ENCODE data around the gene HARBI1.

The HARBI1 gene

DNA sequence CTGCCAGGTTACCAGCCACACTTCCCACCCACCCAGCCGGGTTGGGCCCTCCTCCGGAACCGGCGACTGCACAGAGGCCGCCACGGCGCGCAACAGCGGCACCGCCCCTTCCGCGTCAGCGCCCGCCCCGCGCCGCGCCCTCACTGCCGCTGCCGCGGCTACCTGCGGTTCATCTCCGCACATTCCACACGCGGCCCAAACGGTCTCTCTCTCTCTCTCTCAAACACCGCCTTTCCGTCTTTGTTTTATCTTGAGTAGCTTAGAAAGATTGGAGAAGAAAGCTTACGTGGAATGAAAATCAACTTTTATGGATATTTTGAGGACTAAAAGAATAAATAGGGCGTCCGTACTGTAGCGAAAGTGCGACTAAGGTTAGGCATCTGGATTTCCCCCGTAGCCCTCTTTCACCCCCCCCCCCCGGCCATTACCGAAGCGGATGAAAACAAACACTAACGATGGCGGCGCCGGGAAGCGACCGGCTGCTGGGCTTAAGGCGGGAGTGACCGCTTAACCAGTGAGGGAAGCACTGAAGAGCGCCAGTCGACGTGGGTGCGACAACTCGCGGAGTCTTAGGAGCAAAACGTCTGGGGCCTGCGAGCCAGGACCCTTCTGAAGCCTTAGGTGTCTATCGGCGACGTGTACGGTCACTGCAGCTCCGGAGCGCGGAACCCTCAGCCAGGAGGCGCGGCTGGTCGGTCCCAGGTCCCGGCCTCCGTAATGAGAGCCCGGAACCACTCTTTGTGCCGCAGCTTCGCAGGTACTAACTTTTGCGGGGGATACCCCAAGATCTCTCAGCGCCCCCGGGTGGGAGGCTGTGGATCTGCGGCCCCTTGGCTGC is at the start of gene HARBI1, which contains the start of gene ATG13:
Gene HARBI1, minus strand, starts transcription at position 94 of the 838 bp plus-strand sequence. CDS start 990 bp downstream, outside the sequence.
Gene ATG13, plus strand, starts transcription at position 420 of the 838 bp plus-strand sequence. CDS start 26,739 bp downstream, outside the sequence.
- DNase-seq: peak; percentile 97

- no peak for DNase-seq
Observed at GRCh38 chr11:46666516-46666915, 49.5 kb upstream of the HARBI1 start.

GRCh38 chr11:46665356-46665755 is 48.3 kb upstream of the HARBI1 start:
- no peak for DNase-seq

DNA sequence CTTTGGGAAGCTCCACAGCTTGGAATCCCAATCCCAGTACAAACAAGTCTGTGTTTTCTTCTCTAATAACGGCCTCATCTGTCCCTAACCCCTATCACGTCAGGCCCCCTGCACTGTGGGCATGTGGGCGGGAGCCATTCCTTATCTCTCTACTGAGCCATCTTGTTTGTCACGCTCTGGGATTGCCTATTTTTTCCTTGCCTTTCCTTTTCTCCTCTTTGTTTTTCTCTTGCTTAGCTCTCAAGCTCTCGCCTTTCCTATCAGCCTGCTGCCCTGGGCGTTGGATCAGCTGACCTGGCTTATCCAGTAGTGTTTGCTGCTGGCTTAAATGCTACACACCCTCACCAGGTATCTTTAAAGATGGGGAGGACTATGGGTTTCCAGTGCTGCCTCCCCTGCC is 47.6 kb upstream of the HARBI1 start:
- no peak for DNase-seq

DNA sequence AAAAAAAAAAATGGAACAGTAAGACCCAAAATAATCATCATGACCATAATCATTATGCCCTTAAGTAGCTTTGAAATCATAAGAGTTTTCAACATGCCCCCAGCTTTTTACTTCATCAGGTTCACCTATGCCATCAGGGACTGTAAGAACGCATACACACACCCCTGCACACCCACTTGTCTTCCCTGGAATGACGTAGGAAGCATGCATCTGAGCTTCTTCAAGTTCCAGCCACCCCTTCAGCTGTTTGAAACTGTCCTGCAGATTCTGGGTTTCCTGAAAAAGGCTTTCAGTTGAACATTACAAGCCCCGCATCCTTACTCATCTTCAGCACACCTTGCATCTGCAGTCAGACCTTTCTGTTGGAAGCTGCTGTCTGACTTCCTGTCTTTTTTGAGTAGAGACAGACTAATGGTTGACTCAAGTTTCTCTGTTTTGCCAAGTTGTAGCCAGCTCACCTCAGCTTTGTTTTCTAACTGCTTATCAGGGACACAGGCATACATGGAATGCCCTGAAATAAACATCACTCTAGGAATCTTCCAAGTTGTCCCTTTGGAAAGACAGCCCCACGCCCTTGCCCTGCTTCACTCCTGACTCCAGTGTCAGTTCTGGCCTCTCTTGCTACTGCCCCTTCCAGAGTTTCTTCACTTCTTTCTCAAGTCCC is 46.4 kb upstream of the HARBI1 start:
- DNase-seq: no peak

DNA sequence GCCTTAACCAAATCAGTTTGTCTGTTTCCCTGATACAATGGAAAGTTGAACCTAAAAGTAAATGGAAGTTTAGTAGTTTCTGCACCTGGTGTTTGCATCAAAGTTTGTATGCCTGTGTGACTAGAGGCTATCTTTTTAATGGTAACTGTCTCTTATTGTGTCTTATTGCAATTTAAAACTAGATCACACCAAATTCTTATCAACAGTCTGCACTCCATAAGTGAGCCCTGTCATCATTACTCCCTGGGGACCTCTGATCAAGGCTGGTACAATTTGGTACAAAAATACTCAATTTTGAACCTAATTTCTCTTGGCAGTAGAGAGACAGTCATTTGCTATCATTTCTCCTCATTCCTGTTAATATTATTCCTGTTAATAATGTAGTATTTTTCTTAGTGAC is 45.3 kb upstream of the HARBI1 start:
- no peak for DNase-seq

GRCh38 chr11:46661836-46662235 is 44.8 kb upstream of the HARBI1 start:
- DNase-seq: no peak

GRCh38 chr11:46659908-46660307 is 42.9 kb upstream of the HARBI1 start:
- DNase-seq: peak; percentile 29

- no peak for DNase-seq
Observed at GRCh38 chr11:46658259-46658658, 41.2 kb upstream of the HARBI1 start.

- no peak for DNase-seq
Observed at GRCh38 chr11:46657186-46657585, 40.2 kb upstream of the HARBI1 start.

GRCh38 chr11:46655631-46656030 is 38.6 kb upstream of the HARBI1 start:
- DNase-seq: no peak

GRCh38 chr11:46649180-46649738 is 32.2 kb upstream of the HARBI1 start:
- DNase-seq: no peak

DNA sequence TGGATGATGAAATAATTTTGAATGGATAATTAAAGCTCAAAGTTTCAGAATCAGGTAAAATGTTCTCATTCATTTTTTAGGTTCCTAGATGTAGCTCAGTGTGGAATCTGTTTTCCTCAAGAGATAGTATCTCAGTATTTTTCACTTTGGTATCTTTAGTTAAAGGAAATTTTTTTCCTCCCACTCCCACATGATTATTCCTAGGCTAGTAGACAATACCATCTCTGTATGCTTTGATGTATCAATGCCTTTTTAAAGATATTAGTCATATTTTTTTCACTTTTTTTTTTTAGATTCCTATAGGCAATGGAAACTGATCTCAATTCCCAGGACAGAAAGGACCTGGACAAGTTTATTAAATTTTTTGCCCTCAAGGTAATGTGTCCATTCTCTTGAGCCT is 27.0 kb upstream of the HARBI1 start:
- DNase-seq: no peak

- DNase-seq: no peak
Observed at GRCh38 chr11:46643531-46643930, 26.5 kb upstream of the HARBI1 start.

GRCh38 chr11:46642627-46643335 is 25.8 kb upstream of the HARBI1 start:
- no peak for DNase-seq

DNA sequence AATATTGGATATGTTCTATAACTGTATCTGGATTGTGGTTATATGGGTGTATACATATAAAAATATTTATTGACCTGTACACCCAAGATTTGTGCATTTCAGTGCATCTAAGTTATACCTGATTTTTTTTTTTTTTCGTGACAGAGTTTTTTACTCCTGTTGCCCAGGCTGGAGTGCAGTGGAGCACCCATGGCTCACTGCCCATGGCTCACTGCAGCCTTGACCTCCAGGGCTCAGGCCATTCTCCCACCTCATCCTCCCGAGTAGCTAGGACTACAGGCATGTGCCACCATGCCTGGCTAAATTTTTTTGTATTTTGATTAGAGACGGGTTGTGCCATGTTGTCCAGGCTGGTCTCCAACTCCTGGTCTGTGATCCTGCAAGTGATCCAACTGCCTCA is 24.6 kb upstream of the HARBI1 start:
- no peak for DNase-seq

DNA sequence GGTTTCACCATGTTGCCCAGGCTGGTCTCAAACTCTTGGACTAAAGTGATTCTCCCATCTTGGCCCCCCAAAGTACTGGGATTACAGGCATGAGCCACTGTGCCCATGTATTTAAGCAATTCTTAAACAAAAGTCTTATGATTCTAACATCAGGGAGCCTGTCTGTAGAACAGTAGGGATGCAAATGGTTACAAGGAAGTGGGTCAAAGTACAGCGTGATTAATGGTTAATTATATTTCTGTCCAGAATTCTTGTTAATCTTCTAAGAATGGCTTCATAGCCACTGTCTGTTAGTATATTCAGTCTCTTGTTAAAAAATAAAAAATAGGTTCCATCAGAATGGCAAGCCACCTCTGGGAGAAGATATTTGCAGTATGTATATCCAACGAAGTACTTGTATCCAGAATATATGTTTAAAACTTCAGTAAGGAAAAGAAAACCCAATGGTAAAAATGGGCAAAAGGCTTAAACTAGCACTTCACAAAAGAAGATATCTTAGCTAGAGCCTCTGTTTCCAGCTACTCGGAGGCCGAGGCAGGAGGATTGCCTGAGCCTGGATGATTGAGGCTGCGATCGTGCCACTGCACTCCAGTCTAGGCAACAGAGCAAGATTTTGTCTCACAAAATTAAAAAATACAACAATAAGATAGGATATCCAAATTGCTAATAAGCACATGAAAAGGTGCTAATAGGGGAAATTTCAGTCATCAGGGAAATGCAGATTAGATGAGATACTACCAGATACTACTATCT is 23.2 kb upstream of the HARBI1 start:
- DNase-seq: no peak

GRCh38 chr11:46639197-46639839 is 22.3 kb upstream of the HARBI1 start:
- DNase-seq: no peak

DNA sequence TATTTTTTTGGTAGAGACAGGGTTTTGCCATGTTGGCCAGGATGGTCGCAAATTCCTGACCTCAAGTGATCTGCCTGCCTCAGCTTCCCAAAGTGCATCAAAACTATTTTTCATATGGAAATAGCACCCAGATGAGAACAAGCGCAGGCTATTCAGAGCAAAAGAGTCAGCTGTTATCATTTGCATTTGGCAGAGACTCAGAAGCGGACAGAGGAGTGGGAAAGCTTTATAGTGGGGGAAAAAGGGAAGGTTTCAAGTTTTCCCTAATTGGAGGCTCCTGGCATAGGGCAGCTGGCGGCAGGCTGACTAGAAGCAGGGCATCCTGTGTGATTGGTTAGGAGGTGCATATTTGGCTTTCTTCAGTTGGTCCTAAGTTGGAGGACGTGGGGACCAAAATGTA is 20.5 kb upstream of the HARBI1 start:
- DNase-seq: no peak

DNA sequence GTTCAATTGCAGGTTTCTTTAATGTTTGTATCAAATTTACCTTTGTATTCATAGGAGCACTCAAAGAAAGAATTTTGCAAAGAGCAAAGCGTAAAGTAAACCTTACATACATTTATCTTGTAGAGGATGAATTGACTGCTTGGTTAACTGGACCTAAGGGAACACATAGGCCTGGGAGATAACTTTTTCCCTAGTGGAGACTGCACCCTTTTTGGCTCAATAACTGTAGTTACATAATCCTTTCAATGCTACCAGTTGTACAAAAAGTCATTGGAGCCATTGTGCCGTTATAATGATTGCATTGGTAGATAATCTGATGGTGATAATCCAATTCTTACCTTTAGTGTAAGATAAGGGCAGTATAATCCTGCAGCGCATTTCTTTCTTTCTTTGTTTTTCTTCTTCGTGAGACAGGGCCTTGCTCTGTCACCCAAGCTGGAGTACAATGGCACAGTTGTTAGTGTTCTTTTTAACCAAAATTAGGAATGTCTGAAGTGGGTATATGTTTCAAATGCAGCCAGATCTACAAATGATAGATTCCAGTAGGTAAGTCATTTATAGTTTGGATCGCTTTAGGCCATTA is 18.6 kb upstream of the HARBI1 start:
- no peak for DNase-seq
